HepG2 (cell line): Measurements from ENCODE around the gene CCDC106. TPM values are rescaled to one million over a fixed set of nuclear protein-coding genes. Genes with fewer than 3 reads are reported as not detected.
A peak's percentile ranks its signal among the peaks of the same experiment; 100 is the strongest.

Experiments used
- ATAC-seq: fragments of 200-7000 bp; cut with Tn5 transposase; 3 replicates; pipeline ENCODE4 v1.9.1; 2020; ENCODE audit warnings: mild to moderate bottlenecking, moderate library complexity
- BruUV-seq: library from RNA; stranded (reverse); fragments of 400-500 nt; replicated peaks from 2 replicates; lab custom pipeline; 2021; lab: Mats Ljungman, UMichigan
- CTCF ChIA-PET: fragments of 300-600 bp; formaldehyde crosslinking; extraction: SDS; loops from one replicate; lab custom pipeline; 2021; ENCODE audit warnings: low total read pairs, inconsistent platforms, low intra/inter-chr PET ratio; lab: Yijun Ruan, JAX
- POLR2A ChIA-PET: fragments of 350-600 bp; sonication (Branson Sonifier 250); formaldehyde crosslinking; loops from one replicate; lab custom pipeline; 2020; ENCODE audit warnings: antibody characterized with exemption, inconsistent platforms; lab: Yijun Ruan, JAX
- DNase-seq: peaks from one replicate; pipeline ENCODE4 v3.0.0-alpha.2; 2015; ENCODE audit warnings: low spot score
- FAIRE-seq: peaks from 3 replicates; lab custom pipeline; 2011; peaks lifted over from hg19 to GRCh38; lab: Jason Lieb, UNC
- H2AFZ ChIP-seq: one replicate; pipeline ENCODE4 v1.6.1; 2011; ENCODE audit warnings: low read length, inconsistent platforms
- H3K27ac ChIP-seq: fragments of 300-600 bp; 3 replicates; pipeline ENCODE4 v1.8.0; 2011; ENCODE audit warnings: mixed run types, mild to moderate bottlenecking, mixed read lengths, low read length, inconsistent platforms; ENCODE audit not compliant: insufficient read depth; ENCODE audit errors: extremely low read length
- H3K27me3 ChIP-seq, 2 experiments: fragments of 200-600 bp in 1 of 2; 2 replicates in 1 of 2; 3 replicates in 1 of 2; pipeline versions ENCODE4 v1.6.0 to v1.8.0; 2011; ENCODE audit warnings: low read length in 2 of 2, mild to moderate bottlenecking in 2 of 2, moderate library complexity in 2 of 2, inconsistent platforms in 1 of 2; ENCODE audit not compliant: insufficient read depth in 2 of 2, control insufficient read depth in 1 of 2
- H3K36me3 ChIP-seq, 2 experiments: fragments of 200-600 bp in 1 of 2; replicated peaks in 1 of 2; 2 replicates in 1 of 2; 3 replicates in 1 of 2; pipeline versions ENCODE4 v1.5.1 to v1.8.0; 2011; ENCODE audit warnings: low read length in 2 of 2, inconsistent platforms in 1 of 2; ENCODE audit not compliant: insufficient read depth in 2 of 2, control insufficient read depth in 1 of 2
- H3K4me1 ChIP-seq: 2 replicates; pipeline ENCODE4 v1.5.1; 2012; ENCODE audit warnings: low read length, inconsistent platforms; ENCODE audit not compliant: insufficient read depth
- H3K4me2 ChIP-seq: 2 replicates; pipeline ENCODE4 v1.6.0; 2011; ENCODE audit warnings: low read depth, low read length, inconsistent platforms
- H3K4me3 ChIP-seq, 3 experiments: fragments of 200-600 bp in 1 of 3; sonication (generic), shearing (Covaris generic) in 1 of 3; replicated peaks in 1 of 3; 2 replicates each; pipeline ENCODE4 v1.5.1; 2011 to 2016; ENCODE audit warnings: low read length in 3 of 3, inconsistent platforms in 2 of 3, low read depth in 2 of 3, mild to moderate bottlenecking in 2 of 3, control low read depth in 1 of 3, mixed read lengths in 1 of 3; ENCODE audit not compliant: insufficient read depth in 1 of 3
- H3K79me2 ChIP-seq: one replicate; pipeline ENCODE4 v1.6.1; 2011; ENCODE audit warnings: low read length, inconsistent platforms; ENCODE audit not compliant: insufficient read depth
- H3K9ac ChIP-seq: 2 replicates; pipeline ENCODE4 v1.6.0; 2011; ENCODE audit warnings: mild to moderate bottlenecking, low read depth, low read length, inconsistent platforms; ENCODE audit not compliant: insufficient read depth
- H3K9me3 ChIP-seq: 2 replicates; pipeline ENCODE4 v1.5.1; 2012; ENCODE audit warnings: mild to moderate bottlenecking, low read length
- H4K20me1 ChIP-seq: 2 replicates; pipeline ENCODE4 v1.6.0; 2011; ENCODE audit warnings: inconsistent platforms, mild to moderate bottlenecking, low read length, moderate library complexity; ENCODE audit not compliant: insufficient read depth
- AGO2 ChIP-seq: fragments of 200-400 bp; formaldehyde crosslinking; optimal IDR thresholded peaks from 2 replicates; pipeline ENCODE3; 2017; ENCODE audit warnings: mild to moderate bottlenecking, low read depth, low read length, moderate library complexity
- FOXP1 ChIP-seq, 2 experiments: fragments of 450-650 bp in 1 of 2; IDR thresholded peaks; 2 replicates each; pipeline ENCODE4 v1.6.1; 2017 to 2018; ENCODE audit warnings: antibody characterized with exemption in 1 of 2
- GABPA ChIP-seq, 2 experiments: IDR thresholded peaks; 2 replicates each; pipeline ENCODE4 v1.6.1; 2011 to 2016; ENCODE audit warnings: low read depth in 2 of 2, low read length in 1 of 2, missing biosample characterization in 1 of 2, missing genetic modification characterization in 1 of 2
- MED1 ChIP-seq: sonication (generic); formaldehyde crosslinking; IDR thresholded peaks from 2 replicates; pipeline ENCODE4 v1.4.0; 2020; ENCODE audit warnings: missing genetic modification reagents
- MED8 ChIP-seq: sonication (generic); formaldehyde crosslinking; IDR thresholded peaks from 2 replicates; pipeline ENCODE4 v1.8.1; 2023; ENCODE audit warnings: mild to moderate bottlenecking, missing genetic modification reagents; ENCODE audit not compliant: insufficient replicate concordance
- SIN3B ChIP-seq: fragments of 150-350 bp; IDR thresholded peaks from 2 replicates; pipeline ENCODE4 v1.6.1; 2014; ENCODE audit warnings: low read length
- ZFP36L1 ChIP-seq: sonication (generic); formaldehyde crosslinking; IDR thresholded peaks from 2 replicates; pipeline ENCODE4 v1.8.0; 2022; ENCODE audit warnings: mild to moderate bottlenecking, missing genetic modification reagents, moderate library complexity
- ZNF337 ChIP-seq: sonication (generic); formaldehyde crosslinking; IDR thresholded peaks from 2 replicates; pipeline ENCODE4 v1.5.1; 2020; ENCODE audit warnings: missing genetic modification reagents, low read depth, mild to moderate bottlenecking, borderline replicate concordance
- ZNF484 ChIP-seq: sonication (generic); formaldehyde crosslinking; IDR thresholded peaks from 2 replicates; pipeline ENCODE4 v1.5.1; 2020; ENCODE audit warnings: mild to moderate bottlenecking, low read depth, missing genetic modification reagents, borderline replicate concordance
- ZNF598 ChIP-seq: sonication (generic); formaldehyde crosslinking; IDR thresholded peaks from 2 replicates; pipeline ENCODE4 v1.5.1; 2020; ENCODE audit warnings: mild to moderate bottlenecking, missing genetic modification reagents, borderline replicate concordance
- ZNF644 ChIP-seq: IDR thresholded peaks from 2 replicates; pipeline ENCODE4 v1.6.1; 2016; ENCODE audit warnings: low read depth
- WGBS: methylation state at CpG from one replicate; pipeline ENCODE4 v1.1.6; 2017; ENCODE audit warnings: low lambda C conversion rate; 5-methylcytosine and 5-hydroxymethylcytosine counted together
- in situ Hi-C: cut with HindIII; loops from 2 replicates; pipeline ENCODE4 v1.10.0; 2017; ENCODE audit warnings: low pct_unique_long_range_greater_than_20kb; ENCODE audit not compliant: extremely low pct_ligation_motif_present
- intact Hi-C: fragments of 100-400 bp; cut with micrococcal nuclease; formaldehyde crosslinking; loops from one replicate; pipeline ENCODE4 v1.10.0; 2022; ENCODE audit not compliant: unreplicated experiment
- polyA plus RNA-seq, 8 experiments: library from polyadenylated mRNA; depleted of rRNA in 3 of 8; stranded (reverse) in 7 of 8; unstranded in 1 of 8; fragments of >200 nt; fragmentation: Illumina TruSeq in 4 of 8; extraction: Trizol in 4 of 8; gene quantifications; 2 replicates each; pipeline versions ENCODE4 v1.2.1 to v1.2.3, GENCODE V29; 2011 to 2016; ENCODE audit warnings: low read depth in 4 of 8, missing spikeins in 1 of 8, mixed read lengths in 1 of 8; ENCODE audit not compliant: insufficient read depth in 1 of 8
- total RNA-seq, 5 experiments: library from RNA; depleted of rRNA; stranded (reverse); fragments of >200 nt; fragmentation: Illumina TruSeq; extraction: Trizol; gene quantifications; 2 replicates each; pipeline ENCODE4 v1.2.3, GENCODE V29; 2016; ENCODE audit warnings: low read depth in 1 of 5
- TF ChIP-seq, protein P1 (sequence below), 2 experiments: fragments of 450-650 bp in 1 of 2; sonication (generic) in 1 of 2; formaldehyde crosslinking; IDR thresholded peaks; 2 replicates each; pipeline versions ENCODE4 v1.5.0 to v1.8.0; 2020 to 2022; ENCODE audit warnings: mild to moderate bottlenecking in 1 of 2, missing genetic modification reagents in 1 of 2
- TF ChIP-seq, protein P2 (sequence below): sonication (generic); formaldehyde crosslinking; IDR thresholded peaks from 2 replicates; pipeline ENCODE4 v1.8.1; 2023; ENCODE audit warnings: mild to moderate bottlenecking, missing genetic modification reagents, borderline replicate concordance
- TF ChIP-seq, protein P3 (sequence below): sonication (generic); formaldehyde crosslinking; IDR thresholded peaks from 2 replicates; pipeline ENCODE4 v1.5.0; 2020; ENCODE audit warnings: mild to moderate bottlenecking, missing genetic modification reagents

Gene CCDC106
- total and polyA plus RNA-seq, 2 of the 13 experiments (the other 11 are each of a cell fraction or from before 2014, with no cell fraction given): 4.7 to 8.8 TPM

DNA sequence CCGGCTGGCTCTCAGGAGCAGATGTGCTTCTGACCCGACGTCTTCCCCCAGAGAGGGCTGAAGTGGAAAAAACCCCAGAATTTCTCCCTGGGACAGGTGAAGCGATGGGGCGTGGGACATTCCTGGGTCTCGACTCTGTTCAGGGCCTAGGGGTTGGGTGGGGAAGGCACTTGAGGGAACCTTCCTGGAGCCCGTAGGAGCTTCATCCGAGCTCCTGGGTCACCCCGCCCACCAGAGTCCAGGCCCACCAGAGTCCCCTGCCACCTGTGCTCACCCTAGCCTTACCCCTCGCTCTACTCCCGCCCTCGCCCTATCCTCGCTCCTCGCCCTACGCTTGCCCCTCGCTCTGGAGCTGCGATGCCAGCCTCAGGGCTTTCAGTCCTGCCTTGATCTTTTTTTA is 50.2 kb downstream of the CCDC106 start:
- Histone ChIP-seq H3K27ac (no peak overlapping the region), H3K9ac (no peak overlapping the region), H3K79me2 (no peaks in the 10 kb centered on the region), H4K20me1 (no peaks in the 10 kb centered on the region), H3K36me3 (peaks cover 13 to 19% of the 10 kb centered on the region in 2 experiments; a peak in 4 of 5 replicates), H3K4me2 (no peak overlapping the region), H3K4me3 (no peak overlapping the region), H3K27me3 (no peaks in the 10 kb centered on the region), H3K9me3 (no peaks in the 10 kb centered on the region), H2AFZ (no peak overlapping the region), H3K4me1 (no peaks in the 10 kb centered on the region)
- no TSS peak for BruUV-seq
- ATAC-seq: no peak
- POLR2A ChIA-PET: interaction anchor here (2.0 kb wide), 1 partner anchor 15 kb away, joined by 5 read pairs; no protein-coding TSS in a partner anchor
- intact Hi-C loops (no loop called here), in situ Hi-C loops (no loop called here)
- no peak for FAIRE-seq
- CTCF ChIA-PET: no interaction called here
- TF ChIP-seq ZNF484 (CRISPR knock-in tag): no peak
- no peak for TF ChIP-seq GABPA (IDR thresholded peaks at IDR 0.05; ENCODE audit: low read depth, low read length)
- no peak for TF ChIP-seq GABPA (CRISPR knock-in tag; IDR thresholded peaks at IDR 0.05; ENCODE audit: low read depth)
- peak; percentile 26 for TF ChIP-seq AGO2
- no peak for TF ChIP-seq ZNF644 (CRISPR knock-in tag)
- TF ChIP-seq, protein P1, sequence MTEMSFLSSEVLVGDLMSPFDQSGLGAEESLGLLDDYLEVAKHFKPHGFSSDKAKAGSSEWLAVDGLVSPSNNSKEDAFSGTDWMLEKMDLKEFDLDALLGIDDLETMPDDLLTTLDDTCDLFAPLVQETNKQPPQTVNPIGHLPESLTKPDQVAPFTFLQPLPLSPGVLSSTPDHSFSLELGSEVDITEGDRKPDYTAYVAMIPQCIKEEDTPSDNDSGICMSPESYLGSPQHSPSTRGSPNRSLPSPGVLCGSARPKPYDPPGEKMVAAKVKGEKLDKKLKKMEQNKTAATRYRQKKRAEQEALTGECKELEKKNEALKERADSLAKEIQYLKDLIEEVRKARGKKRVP (CRISPR knock-in tag; IDR thresholded peaks at IDR 0.05): no peak
- TF ChIP-seq MED1 (CRISPR knock-in tag): no peak
- TF ChIP-seq, protein P2, sequence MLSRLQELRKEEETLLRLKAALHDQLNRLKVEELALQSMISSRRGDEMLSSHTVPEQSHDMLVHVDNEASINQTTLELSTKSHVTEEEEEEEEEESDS (CRISPR knock-in tag): no peak
- no peak for DNase-seq
- 98% methylated on average over 17 of the region's 17 CpGs for WGBS

DNA sequence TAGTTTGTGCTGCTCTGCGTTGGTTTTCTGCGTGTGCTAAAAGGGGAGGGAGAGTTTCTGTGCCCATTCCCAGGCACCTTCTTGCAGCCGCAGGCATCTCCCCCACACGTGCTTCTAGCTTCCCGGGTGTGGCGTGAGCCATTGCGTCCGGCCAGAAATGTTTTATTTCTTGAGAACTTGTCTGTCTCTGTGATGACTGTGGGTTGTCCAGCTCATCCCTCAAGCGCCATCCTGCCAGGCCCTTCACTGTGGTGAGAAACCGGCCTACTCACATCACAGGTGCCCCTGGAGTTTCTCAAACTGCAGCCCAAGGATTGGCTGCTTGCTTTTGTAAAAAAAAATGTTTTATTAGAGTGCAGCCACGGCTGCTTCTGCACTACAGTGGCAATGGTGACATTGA is 51.2 kb downstream of the CCDC106 start:
- Histone ChIP-seq H4K20me1 (no peaks in the 10 kb centered on the region), H2AFZ (no peak overlapping the region), H3K4me2 (no peak overlapping the region), H3K79me2 (no peaks in the 10 kb centered on the region), H3K9me3 (no peaks in the 10 kb centered on the region), H3K36me3 (peaks cover 12 to 17% of the 10 kb centered on the region in 2 experiments; a peak in 4 of 5 replicates), H3K27ac (no peak overlapping the region), H3K4me3 (no peak overlapping the region), H3K4me1 (no peaks in the 10 kb centered on the region), H3K27me3 (no peaks in the 10 kb centered on the region), H3K9ac (no peak overlapping the region)
- WGBS: 97% methylated on average over 11 of the region's 11 CpGs
- no peak for DNase-seq
- FAIRE-seq: no peak
- no TSS peak for BruUV-seq
- ChIA-PET CTCF (no interaction called here), POLR2A (no interaction called here)
- ATAC-seq: no peak
- in situ Hi-C loops (no loop called here), intact Hi-C loops (no loop called here)
- TF ChIP-seq SIN3B (no peak), ZNF337 (CRISPR knock-in tag) (no peak), ZNF598 (CRISPR knock-in tag) (no peak), FOXP1 (IDR thresholded peaks at IDR 0.05) (no peak), FOXP1 (CRISPR knock-in tag; IDR thresholded peaks at IDR 0.05) (no peak), MED8 (no peak), ZFP36L1 (CRISPR knock-in tag) (no peak)
- TF ChIP-seq, protein P3, sequence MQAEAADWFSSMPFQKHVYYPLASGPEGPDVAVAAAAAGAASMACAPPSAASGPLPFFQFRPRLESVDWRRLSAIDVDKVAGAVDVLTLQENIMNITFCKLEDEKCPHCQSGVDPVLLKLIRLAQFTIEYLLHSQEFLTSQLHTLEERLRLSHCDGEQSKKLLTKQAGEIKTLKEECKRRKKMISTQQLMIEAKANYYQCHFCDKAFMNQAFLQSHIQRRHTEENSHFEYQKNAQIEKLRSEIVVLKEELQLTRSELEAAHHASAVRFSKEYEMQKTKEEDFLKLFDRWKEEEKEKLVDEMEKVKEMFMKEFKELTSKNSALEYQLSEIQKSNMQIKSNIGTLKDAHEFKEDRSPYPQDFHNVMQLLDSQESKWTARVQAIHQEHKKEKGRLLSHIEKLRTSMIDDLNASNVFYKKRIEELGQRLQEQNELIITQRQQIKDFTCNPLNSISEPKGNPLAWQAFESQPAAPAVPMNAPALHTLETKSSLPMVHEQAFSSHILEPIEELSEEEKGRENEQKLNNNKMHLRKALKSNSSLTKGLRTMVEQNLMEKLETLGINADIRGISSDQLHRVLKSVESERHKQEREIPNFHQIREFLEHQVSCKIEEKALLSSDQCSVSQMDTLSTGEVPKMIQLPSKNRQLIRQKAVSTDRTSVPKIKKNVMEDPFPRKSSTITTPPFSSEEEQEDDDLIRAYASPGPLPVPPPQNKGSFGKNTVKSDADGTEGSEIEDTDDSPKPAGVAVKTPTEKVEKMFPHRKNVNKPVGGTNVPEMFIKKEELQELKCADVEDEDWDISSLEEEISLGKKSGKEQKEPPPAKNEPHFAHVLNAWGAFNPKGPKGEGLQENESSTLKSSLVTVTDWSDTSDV (CRISPR knock-in tag): no peak
